Endothelial cell of umbilical vein (primary cell): ENCODE results near the gene GALK2. TPM values are rescaled to one million over a fixed set of nuclear protein-coding genes. Genes with fewer than 3 reads are reported as not detected.

Source experiments
- BruUV-seq: library from RNA; stranded (reverse); fragments of 400-500 nt; replicated peaks from 2 replicates; lab custom pipeline; 2021; lab: Mats Ljungman, UMichigan
- CTCF ChIA-PET: fragments of 300-600, 350-600 bp; sonication (Branson Sonifier 250); formaldehyde crosslinking; loops from one replicate; lab custom pipeline; 2021; ENCODE audit warnings: antibody characterized with exemption, inconsistent platforms; lab: Charles Lee
- POLR2A ChIA-PET: fragments of 300-600, 350-600 bp; sonication (Branson Sonifier 250); formaldehyde crosslinking; loops from one replicate; lab custom pipeline; 2021; ENCODE audit warnings: antibody characterized with exemption, inconsistent platforms; lab: Charles Lee
- DNase-seq: peaks from one replicate; pipeline ENCODE4 v3.0.0-alpha.2; 2011; ENCODE audit warnings: low read depth, low spot score
- FAIRE-seq: peaks from 2 replicates; lab custom pipeline; 2011; peaks lifted over from hg19 to GRCh38; lab: Jason Lieb, UNC
- H2AFZ ChIP-seq: 2 replicates; pipeline ENCODE4 v1.6.0; 2012; ENCODE audit warnings: low read depth, low read length, control low read depth, inconsistent platforms
- H3K27ac ChIP-seq: 2 replicates; pipeline ENCODE4 v1.5.1; 2011; ENCODE audit warnings: low read depth, mild to moderate bottlenecking, control low read depth, low read length, moderate library complexity; ENCODE audit not compliant: insufficient read depth
- H3K27me3 ChIP-seq, 2 experiments: 2 replicates each; pipeline versions ENCODE4 v1.6.0 to v1.6.1; 2011; ENCODE audit warnings: low read length in 2 of 2, mixed read lengths in 1 of 2; ENCODE audit not compliant: control insufficient read depth in 2 of 2, insufficient read depth in 2 of 2
- H3K36me3 ChIP-seq, 2 experiments: 2 replicates in 1 of 2; 3 replicates in 1 of 2; pipeline ENCODE4 v1.5.1; 2011; ENCODE audit warnings: low read length in 2 of 2, mild to moderate bottlenecking in 1 of 2, moderate library complexity in 1 of 2; ENCODE audit not compliant: control insufficient read depth in 2 of 2, insufficient read depth in 2 of 2; ENCODE audit errors: extremely low read depth in 1 of 2
- H3K4me1 ChIP-seq: 3 replicates; pipeline ENCODE4 v1.5.1; 2011; ENCODE audit warnings: mild to moderate bottlenecking, low read length; ENCODE audit not compliant: control insufficient read depth, insufficient read depth; ENCODE audit errors: extremely low read depth
- H3K4me2 ChIP-seq: 2 replicates; pipeline ENCODE4 v1.6.1; 2011; ENCODE audit warnings: low read length, control low read depth, mixed read lengths; ENCODE audit not compliant: insufficient read depth
- H3K4me3 ChIP-seq, 3 experiments: fragments of 200-600 bp in 1 of 3; sonication (generic), shearing (Covaris generic) in 1 of 3; replicated peaks in 1 of 3; 2 replicates each; pipeline ENCODE4 v1.5.1; 2011 to 2016; ENCODE audit warnings: control low read depth in 3 of 3, low read length in 3 of 3, mild to moderate bottlenecking in 2 of 3, inconsistent platforms in 1 of 3, low read depth in 1 of 3, moderate library complexity in 1 of 3; ENCODE audit not compliant: insufficient read depth in 1 of 3
- H3K79me2 ChIP-seq: 2 replicates; pipeline ENCODE4 v1.6.0; 2012; ENCODE audit warnings: low read length, inconsistent platforms; ENCODE audit not compliant: control insufficient read depth, insufficient read depth
- H3K9ac ChIP-seq: replicated peaks from 2 replicates; pipeline ENCODE3; 2011; ENCODE audit warnings: low read length, control low read depth; ENCODE audit not compliant: insufficient read depth; ENCODE audit errors: extremely low read depth
- H3K9me1 ChIP-seq: replicated peaks from 3 replicates; pipeline ENCODE4 v1.6.0; 2011; ENCODE audit warnings: mild to moderate bottlenecking, low read length; ENCODE audit not compliant: control insufficient read depth, insufficient read depth; ENCODE audit errors: extremely low read depth
- H3K9me3 ChIP-seq: replicated peaks from 2 replicates; pipeline ENCODE4 v1.5.1; 2012; ENCODE audit warnings: low read length, inconsistent platforms; ENCODE audit not compliant: control insufficient read depth, insufficient read depth
- H4K20me1 ChIP-seq: replicated peaks from 2 replicates; pipeline ENCODE3; 2011; ENCODE audit warnings: mild to moderate bottlenecking, low read length; ENCODE audit not compliant: control insufficient read depth, insufficient read depth; ENCODE audit errors: extremely low read depth
- CTCF ChIP-seq, 2 donors: IDR thresholded peaks; 1 replicate in 1 of 2; 2 replicates in 1 of 2; pipeline ENCODE4 v1.5.1; 2011; ENCODE audit warnings: low read length in 2 of 2, mild to moderate bottlenecking in 2 of 2, moderate library complexity in 2 of 2, control low read depth in 1 of 2, inconsistent platforms in 1 of 2, low read depth in 1 of 2; ENCODE audit not compliant: insufficient read depth in 1 of 2; ENCODE audit errors: extremely low read depth in 1 of 2
- EZH2 ChIP-seq: IDR thresholded peaks from 2 replicates; pipeline ENCODE4 v1.6.1; 2012; ENCODE audit warnings: borderline replicate concordance, low read depth, mild to moderate bottlenecking, moderate library complexity, low read length, inconsistent platforms; ENCODE audit not compliant: severe bottlenecking
- FOS ChIP-seq: IDR thresholded peaks from 2 replicates; pipeline ENCODE4 v1.6.1; 2011; ENCODE audit warnings: mild to moderate bottlenecking, low read length, moderate library complexity, borderline replicate concordance; ENCODE audit not compliant: insufficient read depth
- GATA2 ChIP-seq: IDR thresholded peaks from 2 replicates; pipeline ENCODE4 v1.7.0; 2011; ENCODE audit warnings: low read depth, mild to moderate bottlenecking, moderate library complexity, mixed read lengths, low read length; ENCODE audit not compliant: insufficient read length, insufficient read depth
- JUN ChIP-seq: IDR thresholded peaks from 2 replicates; pipeline ENCODE4 v1.6.1; 2011; ENCODE audit warnings: borderline replicate concordance, low read depth; ENCODE audit not compliant: insufficient read length, insufficient read depth
- MAX ChIP-seq: IDR thresholded peaks from 2 replicates; pipeline ENCODE4 v1.6.1; 2011; ENCODE audit not compliant: insufficient read depth, insufficient read length
- MYC ChIP-seq: IDR thresholded peaks from one replicate; pipeline ENCODE4 v1.6.1; 2011; ENCODE audit warnings: mild to moderate bottlenecking, low read depth, low read length
- POLR2A ChIP-seq: IDR thresholded peaks from 2 replicates; pipeline ENCODE4 v1.6.1; 2012; ENCODE audit warnings: low read depth, mild to moderate bottlenecking, control low read depth, low read length
- POLR2AphosphoS5 ChIP-seq: IDR thresholded peaks from 2 replicates; pipeline ENCODE4 v1.6.1; 2012; ENCODE audit warnings: low read depth, mild to moderate bottlenecking, control low read depth, low read length, moderate library complexity; ENCODE audit not compliant: insufficient read depth
- dilution Hi-C: fragments of 300-500 bp; cut with MboI; formaldehyde crosslinking; loops from one replicate; pipeline ENCODE4 v1.15.0; 2019; ENCODE audit warnings: low sequenced_read_pairs; ENCODE audit not compliant: extremely low pct_ligation_motif_present
- intact Hi-C: fragments of 100-400 bp; cut with micrococcal nuclease; formaldehyde crosslinking; loops from one replicate; pipeline ENCODE4 v1.10.0; 2022
- polyA plus RNA-seq, 4 experiments: library from polyadenylated mRNA; depleted of rRNA in 3 of 4; stranded (reverse) in 3 of 4; unstranded in 1 of 4; fragments of >200 nt; gene quantifications; 2 replicates each; pipeline versions ENCODE4 v1.2.1 to v1.2.3, GENCODE V29; 2011 to 2012; ENCODE audit warnings: missing spikeins in 1 of 4
- total RNA-seq: library from RNA; stranded (reverse); gene quantifications from 2 replicates; pipeline ENCODE4 v1.2.3, GENCODE V29; 2021

Gene GALK2
- total and polyA plus RNA-seq, 2 donors (not counting 3 experiments of a cell fraction or from before 2014, with no cell fraction given), result 19.9 to 31.3 TPM

GRCh38 chr15:49308686-49309085, 138.6 kb downstream of the GALK2 start:
- dilution Hi-C loops, result no loop called here
- Histone ChIP-seq H3K9me1 (no peaks in the 10 kb centered on the region), H3K9ac (no peak overlapping the region), H3K79me2 (no peaks in the 10 kb centered on the region), H4K20me1 (no peaks in the 10 kb centered on the region), H3K4me2 (no peak overlapping the region), H3K27me3 (no peaks in the 10 kb centered on the region), H3K9me3 (no peaks in the 10 kb centered on the region), H3K27ac (no peak overlapping the region), H3K4me3 (no peak overlapping the region), H3K4me1 (no peaks in the 10 kb centered on the region), H2AFZ (no peak overlapping the region), H3K36me3 (no peaks in the 10 kb centered on the region)
- FAIRE-seq (no peak), DNase-seq (no peak)
- BruUV-seq, result no TSS peak
- TF ChIP-seq JUN (no peak), FOS (no peak), POLR2A (no peak), GATA2 (no peak), EZH2 (no peak), CTCF (IDR thresholded peaks at IDR 0.05; ENCODE audit: extremely low read depth in 1 of 2, insufficient read depth in 1 of 2, low read depth in 1 of 2, low read length in 2 of 2) (no peak), MYC (no peak), MAX (no peak), POLR2AphosphoS5 (no peak)
- ChIA-PET POLR2A (no interaction called here), CTCF (no interaction called here)
- intact Hi-C loops, result no loop called here
